ENCODE measurements around the gene NANOS2. TPM values are rescaled to one million over a fixed set of nuclear protein-coding genes. Genes with fewer than 3 reads are reported as not detected.
A peak's percentile ranks its signal among the peaks of the same experiment; 100 is the strongest.

NANOS2 gene
- total and polyA plus RNA-seq, 4 donors = not detected

DNA sequence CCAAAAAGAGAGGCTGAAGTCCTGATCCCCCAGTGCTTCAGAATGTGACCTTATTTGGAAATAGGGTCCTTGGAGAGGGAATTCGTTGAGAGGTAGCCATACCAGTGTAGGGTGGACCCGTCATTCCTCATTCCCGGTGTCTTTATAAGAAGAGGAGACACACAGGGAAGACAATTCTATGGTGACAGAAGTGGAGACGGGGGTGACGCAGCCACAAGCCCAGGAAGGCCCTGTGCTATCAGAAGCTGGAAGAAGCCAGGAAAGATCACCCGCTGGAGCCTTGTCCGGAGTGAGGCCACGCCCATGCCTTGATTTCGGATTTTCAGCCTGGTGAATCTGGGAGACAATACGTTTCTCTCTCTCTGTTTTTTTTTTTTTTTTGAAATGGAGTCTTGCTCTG is 9.6 kb downstream of the NANOS2 start:
- Histone ChIP-seq H3K4me1 (ENCODE audit: control insufficient read depth in 4 of 4, insufficient read depth in 4 of 4, low read length in 3 of 4) (peaks cover 7 to 22% (median 12%) of the 10 kb centered on the region in 4 donors), H3K27me3 (ENCODE audit: control insufficient read depth in 4 of 4, insufficient read depth in 4 of 4, low read length in 3 of 4) (no peaks in the 10 kb centered on the region), H3K27ac (ENCODE audit: low read depth in 1 of 2, low read length in 2 of 2) (no peak overlapping the region), H3K9ac (ENCODE audit: low read depth in 1 of 2, low read length in 2 of 2) (no peak overlapping the region), H3K36me3 (ENCODE audit: control insufficient read depth in 4 of 4, insufficient read depth in 3 of 4, low read depth in 1 of 4, low read length in 3 of 4) (no peaks in the 10 kb centered on the region), H3K9me3 (ENCODE audit: control insufficient read depth in 4 of 4, low read length in 3 of 4) (no peaks in the 10 kb centered on the region), H3K4me3 (ENCODE audit: low read depth in 1 of 3, low read length in 3 of 3) (no peak overlapping the region)
- no peak for TF ChIP-seq HNF4G (IDR thresholded peaks at IDR 0.05)
- no peak for TF ChIP-seq FOXA2 (IDR thresholded peaks at IDR 0.05)
- no peak for TF ChIP-seq EGR1 (IDR thresholded peaks at IDR 0.05; ENCODE audit: low read depth in 2 of 2)
- TF ChIP-seq SP1 (IDR thresholded peaks at IDR 0.05) = no peak
- TF ChIP-seq RAD21 (IDR thresholded peaks at IDR 0.05) = no peak
- TF ChIP-seq, protein P1, sequence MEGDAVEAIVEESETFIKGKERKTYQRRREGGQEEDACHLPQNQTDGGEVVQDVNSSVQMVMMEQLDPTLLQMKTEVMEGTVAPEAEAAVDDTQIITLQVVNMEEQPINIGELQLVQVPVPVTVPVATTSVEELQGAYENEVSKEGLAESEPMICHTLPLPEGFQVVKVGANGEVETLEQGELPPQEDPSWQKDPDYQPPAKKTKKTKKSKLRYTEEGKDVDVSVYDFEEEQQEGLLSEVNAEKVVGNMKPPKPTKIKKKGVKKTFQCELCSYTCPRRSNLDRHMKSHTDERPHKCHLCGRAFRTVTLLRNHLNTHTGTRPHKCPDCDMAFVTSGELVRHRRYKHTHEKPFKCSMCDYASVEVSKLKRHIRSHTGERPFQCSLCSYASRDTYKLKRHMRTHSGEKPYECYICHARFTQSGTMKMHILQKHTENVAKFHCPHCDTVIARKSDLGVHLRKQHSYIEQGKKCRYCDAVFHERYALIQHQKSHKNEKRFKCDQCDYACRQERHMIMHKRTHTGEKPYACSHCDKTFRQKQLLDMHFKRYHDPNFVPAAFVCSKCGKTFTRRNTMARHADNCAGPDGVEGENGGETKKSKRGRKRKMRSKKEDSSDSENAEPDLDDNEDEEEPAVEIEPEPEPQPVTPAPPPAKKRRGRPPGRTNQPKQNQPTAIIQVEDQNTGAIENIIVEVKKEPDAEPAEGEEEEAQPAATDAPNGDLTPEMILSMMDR (IDR thresholded peaks at IDR 0.05; ENCODE audit: low read depth, low read length, missing input control) = no peak
- TF ChIP-seq, protein P2, sequence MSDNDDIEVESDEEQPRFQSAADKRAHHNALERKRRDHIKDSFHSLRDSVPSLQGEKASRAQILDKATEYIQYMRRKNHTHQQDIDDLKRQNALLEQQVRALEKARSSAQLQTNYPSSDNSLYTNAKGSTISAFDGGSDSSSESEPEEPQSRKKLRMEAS (IDR thresholded peaks at IDR 0.05) = no peak
- TF ChIP-seq, protein P3, sequence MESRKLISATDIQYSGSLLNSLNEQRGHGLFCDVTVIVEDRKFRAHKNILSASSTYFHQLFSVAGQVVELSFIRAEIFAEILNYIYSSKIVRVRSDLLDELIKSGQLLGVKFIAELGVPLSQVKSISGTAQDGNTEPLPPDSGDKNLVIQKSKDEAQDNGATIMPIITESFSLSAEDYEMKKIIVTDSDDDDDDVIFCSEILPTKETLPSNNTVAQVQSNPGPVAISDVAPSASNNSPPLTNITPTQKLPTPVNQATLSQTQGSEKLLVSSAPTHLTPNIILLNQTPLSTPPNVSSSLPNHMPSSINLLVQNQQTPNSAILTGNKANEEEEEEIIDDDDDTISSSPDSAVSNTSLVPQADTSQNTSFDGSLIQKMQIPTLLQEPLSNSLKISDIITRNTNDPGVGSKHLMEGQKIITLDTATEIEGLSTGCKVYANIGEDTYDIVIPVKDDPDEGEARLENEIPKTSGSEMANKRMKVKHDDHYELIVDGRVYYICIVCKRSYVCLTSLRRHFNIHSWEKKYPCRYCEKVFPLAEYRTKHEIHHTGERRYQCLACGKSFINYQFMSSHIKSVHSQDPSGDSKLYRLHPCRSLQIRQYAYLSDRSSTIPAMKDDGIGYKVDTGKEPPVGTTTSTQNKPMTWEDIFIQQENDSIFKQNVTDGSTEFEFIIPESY (IDR thresholded peaks at IDR 0.05) = no peak
- TF ChIP-seq RXRA (IDR thresholded peaks at IDR 0.05) = no peak
- TF ChIP-seq GABPA (IDR thresholded peaks at IDR 0.05 in 1 of 2, conservative IDR thresholded peaks at IDR 0.05 in 1 of 2) = no peak
- TF ChIP-seq HNF4A (conservative IDR thresholded peaks at IDR 0.05) = no peak
- TF ChIP-seq, protein P4, sequence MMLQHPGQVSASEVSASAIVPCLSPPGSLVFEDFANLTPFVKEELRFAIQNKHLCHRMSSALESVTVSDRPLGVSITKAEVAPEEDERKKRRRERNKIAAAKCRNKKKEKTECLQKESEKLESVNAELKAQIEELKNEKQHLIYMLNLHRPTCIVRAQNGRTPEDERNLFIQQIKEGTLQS (IDR thresholded peaks at IDR 0.05) = no peak
- no peak for TF ChIP-seq JUND (IDR thresholded peaks at IDR 0.05)
- no peak for TF ChIP-seq TAF1 (conservative IDR thresholded peaks at IDR 0.05)
- no peak for TF ChIP-seq YY1 (IDR thresholded peaks at IDR 0.05)
- no peak for TF ChIP-seq NR2F2 (IDR thresholded peaks at IDR 0.05)
- no peak for DNase-seq (ENCODE audit: low spot score)
- WGBS = 81% methylated on average over 10 of the region's 10 CpGs

DNA sequence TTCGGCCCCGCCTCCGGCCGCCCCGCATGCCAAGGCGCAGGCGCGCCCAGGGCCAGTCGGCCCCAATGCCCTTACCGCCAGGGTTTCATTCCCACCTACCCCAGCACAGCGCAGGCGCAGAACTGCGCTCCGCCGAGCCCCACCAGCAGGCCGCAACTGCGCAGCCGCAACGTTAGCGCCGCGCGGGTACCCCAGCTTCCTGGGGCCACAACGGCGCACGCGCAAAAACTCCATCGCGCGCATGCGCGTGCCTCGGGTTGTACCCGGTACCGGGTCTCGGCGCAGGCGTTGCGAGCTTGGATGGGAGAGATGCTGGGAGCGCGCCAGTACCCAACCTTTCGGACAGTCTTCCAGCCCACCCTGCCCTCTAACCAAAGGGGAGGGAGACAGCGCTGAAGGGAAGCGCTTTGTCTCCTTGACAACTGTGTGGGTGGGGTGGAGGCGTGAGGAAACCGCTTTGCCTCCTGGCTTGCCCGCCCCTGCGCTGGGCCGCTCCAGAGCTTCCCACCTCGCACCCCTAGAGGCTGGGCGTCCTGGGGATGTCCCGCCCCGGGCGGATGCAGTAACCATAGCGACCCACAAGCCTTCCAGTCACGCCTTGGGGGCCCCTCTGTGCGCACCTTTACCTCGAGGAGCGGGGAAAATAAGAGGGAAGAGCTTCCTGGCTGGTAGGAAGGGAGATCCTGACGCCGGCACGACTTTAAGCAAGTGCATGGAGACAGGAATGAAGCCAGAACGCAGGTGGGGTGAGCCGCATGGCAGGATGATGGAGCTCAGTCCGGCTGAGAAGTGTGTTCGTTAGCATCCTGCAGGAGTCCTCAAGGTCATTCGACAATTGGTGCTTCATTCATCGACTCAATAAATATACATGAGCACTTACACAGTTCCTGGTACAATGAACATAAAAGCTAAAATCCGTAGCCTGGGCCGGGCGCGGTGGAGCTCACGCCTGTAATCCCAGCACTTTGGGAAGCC is 11.6 kb downstream of the NANOS2 start:
- no peaks in the 10 kb centered on the region for H3K9me3 ChIP-seq (ENCODE audit: control insufficient read depth in 4 of 4, low read length in 3 of 4)
- 2% methylated on average over 73 of the region's 73 CpGs for WGBS
- no peak for TF ChIP-seq HNF4G (IDR thresholded peaks at IDR 0.05)
- peak in 1 of 2 donors; percentile 58 for TF ChIP-seq GABPA (IDR thresholded peaks at IDR 0.05 in 1 of 2, conservative IDR thresholded peaks at IDR 0.05 in 1 of 2)
- TF ChIP-seq TAF1 (conservative IDR thresholded peaks at IDR 0.05) = no peak
- TF ChIP-seq, protein P4 (IDR thresholded peaks at IDR 0.05) = no peak
- TF ChIP-seq YY1 (IDR thresholded peaks at IDR 0.05) = peak; percentile 72
- H3K36me3 ChIP-seq (ENCODE audit: control insufficient read depth in 4 of 4, insufficient read depth in 3 of 4, low read depth in 1 of 4, low read length in 3 of 4) = peaks cover 2 to 5% (median 3%) of the 10 kb centered on the region in 4 donors
- peak overlapping the region; percentile 46 to 66 (median 52) for H3K4me3 ChIP-seq (ENCODE audit: low read depth in 1 of 3, low read length in 3 of 3)
- peak; percentile 98 for DNase-seq (ENCODE audit: low spot score)
- peaks cover 9 to 27% (median 15%) of the 10 kb centered on the region in 4 donors for H3K4me1 ChIP-seq (ENCODE audit: control insufficient read depth in 4 of 4, insufficient read depth in 4 of 4, low read length in 3 of 4)
- peak overlapping the region in 1 of 2 donors; percentile 8 for H3K9ac ChIP-seq (ENCODE audit: low read depth in 1 of 2, low read length in 2 of 2)
- H3K27ac ChIP-seq (ENCODE audit: low read depth in 1 of 2, low read length in 2 of 2) = peak overlapping the region; percentile 9 to 23
- H3K27me3 ChIP-seq (ENCODE audit: control insufficient read depth in 4 of 4, insufficient read depth in 4 of 4, low read length in 3 of 4) = no peaks in the 10 kb centered on the region
